Activated T-cell treated with anti-CD3 and anti-CD28 coated beads, Interleukin-2, amount 50 U/mL, for 1 hour (primary cell): ENCODE measurements around the gene SPRED2.

Source experiments
- DNase-seq: peaks from one replicate; pipeline ENCODE4 v3.0.0-alpha.2; 2020

Gene SPRED2

GRCh38 chr2:65411056-65411795 is 21.2 kb downstream of the SPRED2 start:
- DNase-seq, result no peak

- DNase-seq, result no peak
These were observed 23.4 kb downstream of the SPRED2 start for GRCh38 chr2:65409045-65409444.

- no peak for DNase-seq
These were observed 25.2 kb downstream of the SPRED2 start for GRCh38 chr2:65407240-65407639.

GRCh38 chr2:65404988-65405697 is 27.3 kb downstream of the SPRED2 start:
- DNase-seq, result no peak

GRCh38 chr2:65403529-65403915 is 28.9 kb downstream of the SPRED2 start:
- no peak for DNase-seq

- DNase-seq, result no peak
These were observed 29.4 kb downstream of the SPRED2 start for GRCh38 chr2:65402780-65403528.

- DNase-seq, result no peak
These were observed 30.1 kb downstream of the SPRED2 start for GRCh38 chr2:65402323-65402722.

GRCh38 chr2:65397122-65397521 is 35.3 kb downstream of the SPRED2 start:
- DNase-seq, result no peak

- no peak for DNase-seq
These were observed 35.9 kb downstream of the SPRED2 start for GRCh38 chr2:65396348-65397026.

- DNase-seq, result no peak
These were observed 36.6 kb downstream of the SPRED2 start for GRCh38 chr2:65395621-65396347.

GRCh38 chr2:65393743-65394422 is 38.5 kb downstream of the SPRED2 start:
- no peak for DNase-seq

GRCh38 chr2:65393046-65393445 is 39.4 kb downstream of the SPRED2 start:
- DNase-seq, result no peak

GRCh38 chr2:65392609-65393008 is 39.8 kb downstream of the SPRED2 start:
- DNase-seq, result no peak

- DNase-seq, result no peak
These were observed 42.3 kb downstream of the SPRED2 start for GRCh38 chr2:65390134-65390533.

GRCh38 chr2:65389476-65389875 is 42.9 kb downstream of the SPRED2 start:
- DNase-seq, result no peak

GRCh38 chr2:65388596-65389390 is 43.6 kb downstream of the SPRED2 start:
- no peak for DNase-seq

- no peak for DNase-seq
These were observed 44.3 kb downstream of the SPRED2 start for GRCh38 chr2:65388051-65388531.

- DNase-seq, result no peak
These were observed 45.4 kb downstream of the SPRED2 start for GRCh38 chr2:65386989-65387388.

- DNase-seq, result no peak
These were observed 46.1 kb downstream of the SPRED2 start for GRCh38 chr2:65386344-65386743.

- DNase-seq, result no peak
These were observed 48.6 kb downstream of the SPRED2 start for GRCh38 chr2:65383541-65384488.
